ENCODE results near the gene TMA16. TPM values are rescaled to one million over a fixed set of nuclear protein-coding genes. Genes with fewer than 3 reads are reported as not detected.

Gene TMA16
- total RNA-seq, 1 donor from 2014 or later = 43.4 TPM

DNA sequence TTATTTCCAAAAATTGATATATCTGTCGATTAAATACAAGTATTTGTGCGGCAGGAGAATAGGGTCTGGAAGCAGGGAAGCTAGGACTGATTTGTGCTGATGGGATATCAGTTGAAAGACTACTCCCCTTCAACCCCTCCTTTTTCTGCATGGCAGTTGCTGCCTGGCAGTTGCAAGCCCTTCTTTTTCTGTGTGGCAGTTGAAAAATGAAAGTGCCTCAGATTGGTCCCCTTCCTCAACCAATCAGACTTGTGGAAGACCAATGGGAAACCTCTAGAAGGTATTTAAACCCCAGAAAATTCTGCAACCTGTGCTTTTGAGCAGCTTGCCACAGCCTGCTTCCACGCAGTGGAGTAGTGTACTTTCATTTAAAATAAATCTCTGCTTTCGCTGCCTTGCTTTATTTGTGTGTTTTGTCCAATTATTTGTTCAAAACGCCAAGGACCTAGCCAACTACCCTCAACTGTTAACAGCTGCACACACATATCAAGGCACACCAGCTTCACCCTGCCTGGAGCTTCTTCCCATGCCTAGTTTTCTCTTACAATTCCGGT is 1.5 kb upstream of the TMA16 start:
- no peaks in the 10 kb centered on the region for H3K27me3 ChIP-seq (ENCODE audit: control insufficient read depth, insufficient read depth, low read length)
- H3K4me3 ChIP-seq (ENCODE audit: low read depth, low read length) = no peak overlapping the region
- no peak for DNase-seq (ENCODE audit: low read depth)
- H3K36me3 ChIP-seq (ENCODE audit: control insufficient read depth, insufficient read depth, low read length) = no peaks in the 10 kb centered on the region
- TF ChIP-seq, protein P1, sequence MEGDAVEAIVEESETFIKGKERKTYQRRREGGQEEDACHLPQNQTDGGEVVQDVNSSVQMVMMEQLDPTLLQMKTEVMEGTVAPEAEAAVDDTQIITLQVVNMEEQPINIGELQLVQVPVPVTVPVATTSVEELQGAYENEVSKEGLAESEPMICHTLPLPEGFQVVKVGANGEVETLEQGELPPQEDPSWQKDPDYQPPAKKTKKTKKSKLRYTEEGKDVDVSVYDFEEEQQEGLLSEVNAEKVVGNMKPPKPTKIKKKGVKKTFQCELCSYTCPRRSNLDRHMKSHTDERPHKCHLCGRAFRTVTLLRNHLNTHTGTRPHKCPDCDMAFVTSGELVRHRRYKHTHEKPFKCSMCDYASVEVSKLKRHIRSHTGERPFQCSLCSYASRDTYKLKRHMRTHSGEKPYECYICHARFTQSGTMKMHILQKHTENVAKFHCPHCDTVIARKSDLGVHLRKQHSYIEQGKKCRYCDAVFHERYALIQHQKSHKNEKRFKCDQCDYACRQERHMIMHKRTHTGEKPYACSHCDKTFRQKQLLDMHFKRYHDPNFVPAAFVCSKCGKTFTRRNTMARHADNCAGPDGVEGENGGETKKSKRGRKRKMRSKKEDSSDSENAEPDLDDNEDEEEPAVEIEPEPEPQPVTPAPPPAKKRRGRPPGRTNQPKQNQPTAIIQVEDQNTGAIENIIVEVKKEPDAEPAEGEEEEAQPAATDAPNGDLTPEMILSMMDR (IDR thresholded peaks at IDR 0.05; ENCODE audit: insufficient read depth, low read length, severe bottlenecking) = no peak
- no peak for FAIRE-seq

DNA sequence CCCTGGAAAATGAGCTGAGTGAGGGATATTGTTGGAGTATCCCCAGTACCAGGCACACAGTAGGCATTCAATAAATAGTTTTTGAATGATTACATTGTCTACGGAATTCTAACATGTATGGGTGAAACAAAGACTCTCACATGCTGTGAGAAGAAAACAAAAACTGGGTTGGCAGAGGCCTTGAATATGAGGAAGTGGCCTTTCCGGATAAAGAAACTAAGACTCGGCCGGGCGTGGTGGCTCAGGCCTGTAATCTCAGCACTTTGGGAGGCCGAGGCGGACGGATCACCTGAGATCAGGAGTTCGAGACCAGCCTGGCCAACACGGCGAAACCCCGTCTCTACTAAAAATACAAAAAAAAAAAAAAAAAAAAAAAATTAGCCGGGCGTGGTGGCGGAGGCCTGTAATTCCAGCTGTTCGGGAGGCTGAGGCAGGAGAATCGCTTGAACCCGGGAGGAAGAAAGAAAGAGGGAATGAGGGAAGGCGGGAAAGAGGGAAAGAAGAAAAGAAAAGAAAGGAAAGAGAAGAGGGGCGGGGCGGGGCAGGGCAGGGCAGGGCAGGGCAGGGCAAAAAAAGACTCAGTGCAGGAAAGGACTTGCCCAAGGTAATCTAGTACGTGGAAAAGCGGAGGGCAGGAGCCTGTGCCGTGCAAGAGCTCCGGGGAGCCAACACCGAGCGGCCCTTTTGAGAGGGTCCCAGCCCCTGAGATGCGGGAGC is 689 bp upstream of the TMA16 start:
- H3K27me3 ChIP-seq (ENCODE audit: control insufficient read depth, insufficient read depth, low read length) = no peaks in the 10 kb centered on the region
- TF ChIP-seq, protein P1 (IDR thresholded peaks at IDR 0.05; ENCODE audit: insufficient read depth, low read length, severe bottlenecking) = no peak
- peak overlapping the region; percentile 72 for H3K4me3 ChIP-seq (ENCODE audit: low read depth, low read length)
- FAIRE-seq (no peak), DNase-seq (ENCODE audit: low read depth) (no peak)
- no peaks in the 10 kb centered on the region for H3K36me3 ChIP-seq (ENCODE audit: control insufficient read depth, insufficient read depth, low read length)

DNA sequence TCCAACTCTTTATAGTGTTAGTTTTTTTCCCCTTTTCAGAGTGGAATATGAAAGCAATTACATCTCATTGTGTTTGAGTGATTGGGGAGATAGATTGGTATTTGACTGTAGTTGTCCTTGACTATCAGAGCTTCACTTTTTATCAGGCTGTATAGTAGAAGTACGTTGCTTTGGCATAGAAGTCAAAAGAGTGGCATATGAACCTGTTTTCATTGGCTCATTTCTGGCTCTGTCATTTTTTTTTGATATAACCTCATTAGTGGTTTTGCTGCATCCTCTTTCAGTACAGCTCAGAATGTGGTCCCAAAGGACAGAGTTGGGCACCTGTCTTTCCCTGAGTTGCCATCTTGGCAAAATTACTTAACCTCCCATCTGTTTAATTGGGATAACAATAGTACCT is 1.4 kb downstream of the TMA16 start:
- FAIRE-seq (no peak), DNase-seq (ENCODE audit: low read depth) (no peak)
- TF ChIP-seq, protein P1 (IDR thresholded peaks at IDR 0.05; ENCODE audit: insufficient read depth, low read length, severe bottlenecking) = no peak
- H3K36me3 ChIP-seq (ENCODE audit: control insufficient read depth, insufficient read depth, low read length) = no peaks in the 10 kb centered on the region
- H3K4me3 ChIP-seq (ENCODE audit: low read depth, low read length) = peak overlapping the region; percentile 72
- no peaks in the 10 kb centered on the region for H3K27me3 ChIP-seq (ENCODE audit: control insufficient read depth, insufficient read depth, low read length)

DNA sequence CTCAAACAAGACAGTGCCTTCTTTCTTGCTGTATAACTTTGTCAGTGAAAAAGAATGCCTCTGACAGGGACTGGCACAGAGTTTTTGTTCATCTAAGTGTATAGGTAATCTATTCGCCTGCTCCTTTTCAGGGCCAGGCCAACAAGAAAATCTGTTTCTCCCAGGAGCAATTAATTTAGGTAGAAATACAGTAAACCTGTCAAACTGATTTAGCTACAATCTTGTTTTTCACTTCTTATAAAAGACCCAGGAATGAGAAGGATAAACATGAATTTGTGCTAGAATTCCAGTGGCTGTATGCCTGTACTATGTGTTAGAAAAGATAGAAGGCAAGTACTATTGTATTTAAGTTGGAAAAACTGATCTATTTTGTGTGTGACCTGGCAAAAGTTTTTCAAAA is 6.1 kb downstream of the TMA16 start:
- DNase-seq (ENCODE audit: low read depth) (no peak), FAIRE-seq (no peak)
- Histone ChIP-seq H3K27me3 (ENCODE audit: control insufficient read depth, insufficient read depth, low read length) (no peaks in the 10 kb centered on the region), H3K36me3 (ENCODE audit: control insufficient read depth, insufficient read depth, low read length) (no peaks in the 10 kb centered on the region), H3K4me3 (ENCODE audit: low read depth, low read length) (no peak overlapping the region)
- TF ChIP-seq, protein P1 (IDR thresholded peaks at IDR 0.05; ENCODE audit: insufficient read depth, low read length, severe bottlenecking) = no peak

DNA sequence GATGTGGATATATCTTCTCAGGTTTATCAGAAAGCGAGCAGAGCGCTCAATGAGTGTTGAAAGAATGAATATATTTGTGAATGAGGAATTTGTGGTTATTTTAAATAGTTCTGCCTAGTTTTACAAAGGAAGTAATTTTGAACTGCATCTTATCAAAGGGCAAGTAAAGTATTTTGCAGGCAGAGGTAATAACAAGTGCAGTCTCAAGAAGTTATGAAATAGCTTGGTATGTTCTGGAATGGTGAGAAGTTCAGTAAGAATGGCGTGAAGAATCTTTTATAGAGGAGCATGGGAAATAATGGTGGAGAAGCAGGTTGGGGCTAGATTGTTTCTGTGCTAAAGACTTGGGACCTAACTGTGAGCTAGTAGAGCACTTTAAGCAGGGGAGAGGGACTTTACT is 10.9 kb downstream of the TMA16 start:
- DNase-seq (ENCODE audit: low read depth) (no peak), FAIRE-seq (no peak)
- TF ChIP-seq, protein P1 (IDR thresholded peaks at IDR 0.05; ENCODE audit: insufficient read depth, low read length, severe bottlenecking) = no peak
- Histone ChIP-seq H3K27me3 (ENCODE audit: control insufficient read depth, insufficient read depth, low read length) (no peaks in the 10 kb centered on the region), H3K36me3 (ENCODE audit: control insufficient read depth, insufficient read depth, low read length) (peaks cover 1% of the 10 kb centered on the region), H3K4me3 (ENCODE audit: low read depth, low read length) (no peak overlapping the region)

All from bronchial epithelial cell (primary cell).